Hepatocyte (in vitro differentiated cells): ENCODE results near the gene TAF7. TPM values are rescaled to one million over a fixed set of nuclear protein-coding genes. Genes with fewer than 3 reads are reported as not detected.

Experiments used
- DNase-seq: peaks from one replicate; pipeline ENCODE4 v3.0.0-alpha.2; 2016; ENCODE audit warnings: low spot score
- H2AFZ ChIP-seq: fragments of 200-600 bp; sonication (generic); 2 replicates; pipeline ENCODE4 v1.6.0; 2016; ENCODE audit warnings: antibody characterized with exemption, mild to moderate bottlenecking
- H3K27ac ChIP-seq: fragments of 200-600 bp; sonication (generic); 2 replicates; pipeline ENCODE4 v1.5.1; 2016; ENCODE audit warnings: mild to moderate bottlenecking
- H3K27me3 ChIP-seq: fragments of 200-600 bp; sonication (generic); 2 replicates; pipeline ENCODE4 v1.6.1; 2016
- H3K36me3 ChIP-seq: fragments of 200-600 bp; sonication (generic); replicated peaks from 2 replicates; pipeline ENCODE4 v1.5.1; 2016; ENCODE audit warnings: low read depth; ENCODE audit not compliant: insufficient read depth
- H3K4me1 ChIP-seq: fragments of 200-600 bp; sonication (generic); 2 replicates; pipeline ENCODE4 v1.5.1; 2016; ENCODE audit warnings: mild to moderate bottlenecking, moderate library complexity; ENCODE audit not compliant: insufficient read depth
- H3K4me2 ChIP-seq: fragments of 200-600 bp; sonication (generic); 2 replicates; pipeline ENCODE4 v1.6.0; 2016
- H3K4me3 ChIP-seq: fragments of 200-600 bp; sonication (generic); 2 replicates; pipeline ENCODE4 v1.5.1; 2016; ENCODE audit warnings: mild to moderate bottlenecking
- H3K79me2 ChIP-seq: fragments of 200-600 bp; sonication (generic); 2 replicates; pipeline ENCODE4 v1.6.0; 2017; ENCODE audit warnings: mild to moderate bottlenecking
- H3K9me2 ChIP-seq: fragments of 200-600 bp; sonication (generic); replicated peaks from 2 replicates; pipeline ENCODE4 v1.6.0; 2017; ENCODE audit warnings: mild to moderate bottlenecking; ENCODE audit not compliant: insufficient read depth
- H3K9me3 ChIP-seq: fragments of 200-600 bp; sonication (generic); 2 replicates; pipeline ENCODE4 v1.5.1; 2016; ENCODE audit warnings: low read depth, mild to moderate bottlenecking
- H4K20me1 ChIP-seq: fragments of 200-600 bp; sonication (generic); 2 replicates; pipeline ENCODE4 v1.6.0; 2016; ENCODE audit warnings: mild to moderate bottlenecking; ENCODE audit not compliant: insufficient read depth, poor library complexity, severe bottlenecking
- EZH2 ChIP-seq: fragments of 200-600 bp; sonication (generic); IDR thresholded peaks from 2 replicates; pipeline ENCODE4 v1.6.1; 2016; ENCODE audit warnings: antibody characterized with exemption, mild to moderate bottlenecking, borderline replicate concordance
- EZH2phosphoT487 ChIP-seq: fragments of 200-600 bp; sonication (generic); IDR thresholded peaks from one replicate; pipeline ENCODE4 v1.6.1; 2018; ENCODE audit warnings: antibody characterized with exemption, mild to moderate bottlenecking, low read depth, moderate library complexity; ENCODE audit not compliant: unreplicated experiment, severe bottlenecking
- WGBS: methylation state at CpG from one replicate; pipeline ENCODE4 v1.1.6; 2016; ENCODE audit warnings: low lambda C conversion rate; ENCODE audit errors: missing lambda C conversion rate; 5-methylcytosine and 5-hydroxymethylcytosine counted together
- polyA plus RNA-seq: library from polyadenylated mRNA; unstranded; fragments of >200 nt; fragmentation: Nextera tagmentation; extraction: Ambion mirVana; gene quantifications from 2 replicates; pipeline ENCODE4 v1.2.1, GENCODE V29; 2016
- total RNA-seq: library from RNA; depleted of rRNA; stranded (reverse); fragments of >200 nt; gene quantifications from 2 replicates; pipeline ENCODE4 v1.2.3, GENCODE V29; 2014
- TF ChIP-seq, protein P1 (sequence below): fragments of 200-600 bp; sonication (generic); IDR thresholded peaks from 2 replicates; pipeline ENCODE4 v1.5.1; 2016; ENCODE audit warnings: antibody characterized with exemption, mild to moderate bottlenecking; ENCODE audit not compliant: poor library complexity

Gene TAF7
- total and polyA plus RNA-seq, 2 experiments from 2014 or later, result 85.2 to 103 TPM

DNA sequence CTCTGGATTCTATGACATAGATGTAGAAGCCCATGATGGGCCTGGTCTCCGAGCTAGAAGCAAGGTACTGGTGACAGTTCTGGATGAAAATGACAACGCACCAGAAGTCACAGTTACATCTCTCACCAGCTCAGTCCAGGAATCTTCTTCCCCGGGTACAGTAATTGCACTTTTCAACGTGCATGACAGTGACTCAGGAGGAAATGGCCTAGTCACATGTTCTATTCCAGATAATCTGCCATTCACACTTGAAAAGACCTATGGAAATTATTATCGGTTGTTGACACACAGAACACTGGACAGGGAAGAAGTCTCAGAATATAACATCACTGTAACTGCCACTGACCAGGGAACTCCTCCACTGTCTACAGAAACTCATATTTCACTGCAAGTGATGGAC, 35.5 kb upstream of the TAF7 start:
- Histone ChIP-seq H3K4me3 (no peak overlapping the region), H3K36me3 (no peaks in the 10 kb centered on the region), H4K20me1 (no peaks in the 10 kb centered on the region), H3K9me2 (no peaks in the 10 kb centered on the region), H2AFZ (no peak overlapping the region), H3K27ac (no peak overlapping the region), H3K79me2 (no peaks in the 10 kb centered on the region), H3K9me3 (no peaks in the 10 kb centered on the region), H3K4me1 (no peaks in the 10 kb centered on the region), H3K4me2 (no peak overlapping the region), H3K27me3 (no peaks in the 10 kb centered on the region)
- no peak for DNase-seq
- 83% methylated on average over 5 of the region's 5 CpGs for WGBS
- no peak for TF ChIP-seq EZH2phosphoT487
- TF ChIP-seq, protein P1, sequence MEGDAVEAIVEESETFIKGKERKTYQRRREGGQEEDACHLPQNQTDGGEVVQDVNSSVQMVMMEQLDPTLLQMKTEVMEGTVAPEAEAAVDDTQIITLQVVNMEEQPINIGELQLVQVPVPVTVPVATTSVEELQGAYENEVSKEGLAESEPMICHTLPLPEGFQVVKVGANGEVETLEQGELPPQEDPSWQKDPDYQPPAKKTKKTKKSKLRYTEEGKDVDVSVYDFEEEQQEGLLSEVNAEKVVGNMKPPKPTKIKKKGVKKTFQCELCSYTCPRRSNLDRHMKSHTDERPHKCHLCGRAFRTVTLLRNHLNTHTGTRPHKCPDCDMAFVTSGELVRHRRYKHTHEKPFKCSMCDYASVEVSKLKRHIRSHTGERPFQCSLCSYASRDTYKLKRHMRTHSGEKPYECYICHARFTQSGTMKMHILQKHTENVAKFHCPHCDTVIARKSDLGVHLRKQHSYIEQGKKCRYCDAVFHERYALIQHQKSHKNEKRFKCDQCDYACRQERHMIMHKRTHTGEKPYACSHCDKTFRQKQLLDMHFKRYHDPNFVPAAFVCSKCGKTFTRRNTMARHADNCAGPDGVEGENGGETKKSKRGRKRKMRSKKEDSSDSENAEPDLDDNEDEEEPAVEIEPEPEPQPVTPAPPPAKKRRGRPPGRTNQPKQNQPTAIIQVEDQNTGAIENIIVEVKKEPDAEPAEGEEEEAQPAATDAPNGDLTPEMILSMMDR, result no peak
- no peak for TF ChIP-seq EZH2

- no peaks in the 10 kb centered on the region for H3K27me3 ChIP-seq
- H3K27ac ChIP-seq, result no peak overlapping the region
- no peaks in the 10 kb centered on the region for H3K4me1 ChIP-seq
- H2AFZ ChIP-seq, result no peak overlapping the region
- WGBS, result 94% methylated on average over 24 of the region's 24 CpGs
- TF ChIP-seq, protein P1, result no peak
- TF ChIP-seq EZH2phosphoT487 (no peak), EZH2 (no peak)
- no peak for DNase-seq
- no peaks in the 10 kb centered on the region for H3K79me2 ChIP-seq
- no peaks in the 10 kb centered on the region for H4K20me1 ChIP-seq
- H3K36me3 ChIP-seq, result no peaks in the 10 kb centered on the region
- H3K9me3 ChIP-seq, result no peaks in the 10 kb centered on the region
- H3K4me2 ChIP-seq, result no peak overlapping the region
- no peak overlapping the region for H3K4me3 ChIP-seq
- no peaks in the 10 kb centered on the region for H3K9me2 ChIP-seq
These were observed 35.1 kb upstream of the TAF7 start for GRCh38 chr5:141355641-141356040.

DNA sequence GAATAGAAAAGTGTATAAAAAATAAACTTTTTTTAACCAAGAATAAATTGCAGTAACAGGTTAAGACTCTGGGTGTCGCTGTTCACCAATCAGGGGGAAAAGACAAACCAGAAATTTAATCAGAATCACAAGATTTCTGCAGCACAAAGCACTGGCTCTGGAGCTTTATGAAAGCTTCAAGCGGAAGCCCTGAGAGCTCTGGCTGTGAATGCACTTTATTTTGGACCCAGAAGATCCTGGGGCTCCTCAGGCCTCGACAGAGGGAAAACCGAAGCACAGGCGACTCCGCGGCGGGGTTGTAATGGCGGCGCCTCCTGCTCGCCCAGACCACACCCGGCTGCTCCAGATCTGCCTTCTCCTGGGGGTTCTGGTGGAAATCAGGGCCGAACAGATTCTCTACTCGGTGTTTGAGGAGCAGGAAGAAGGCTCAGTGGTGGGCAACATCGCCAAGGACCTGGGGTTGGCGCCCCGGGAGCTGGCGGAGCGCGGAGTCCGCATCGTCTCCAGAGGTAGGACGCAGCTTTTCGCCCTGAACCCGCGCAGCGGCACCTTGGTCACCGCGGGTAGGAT, 34.4 kb upstream of the TAF7 start, which contains the start of gene PCDHGA4:
Gene PCDHGA4, plus strand, starts transcription at position 122 of the 570 bp plus-strand sequence. Its CDS starts 87 bp downstream, at position 209.
- H3K36me3 ChIP-seq, result no peaks in the 10 kb centered on the region
- H3K9me3 ChIP-seq, result no peaks in the 10 kb centered on the region
- H3K4me1 ChIP-seq, result no peaks in the 10 kb centered on the region
- TF ChIP-seq EZH2phosphoT487 (no peak), EZH2 (no peak)
- TF ChIP-seq, protein P1, result no peak
- no peak within 1 kb of the TSS for H3K4me2 ChIP-seq
- H3K9me2 ChIP-seq, result no peaks in the 10 kb centered on the region
- no peak for DNase-seq
- no peak within 1 kb of the TSS for H3K27ac ChIP-seq
- no peak within 1 kb of the TSS for H3K4me3 ChIP-seq
- no peaks in the 10 kb centered on the region for H3K27me3 ChIP-seq
- H4K20me1 ChIP-seq, result no peaks in the 10 kb centered on the region
- WGBS, result 94% methylated on average over 29 of the region's 29 CpGs
- no peak within 1 kb of the TSS for H2AFZ ChIP-seq
- no peaks in the 10 kb centered on the region for H3K79me2 ChIP-seq

DNA sequence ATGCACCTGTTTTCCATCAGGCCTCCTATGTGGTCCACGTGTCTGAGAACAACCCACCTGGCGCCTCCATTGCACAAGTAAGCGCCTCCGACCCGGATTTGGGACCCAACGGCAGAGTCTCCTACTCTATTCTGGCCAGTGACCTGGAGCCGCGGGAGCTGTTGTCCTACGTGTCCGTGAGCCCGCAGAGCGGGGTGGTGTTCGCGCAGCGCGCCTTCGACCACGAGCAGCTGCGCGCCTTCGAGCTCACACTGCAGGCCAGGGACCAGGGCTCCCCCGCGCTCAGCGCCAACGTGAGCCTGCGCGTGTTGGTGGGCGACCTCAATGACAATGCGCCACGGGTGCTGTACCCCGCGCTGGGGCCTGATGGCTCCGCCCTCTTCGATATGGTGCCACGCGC, 31.0 kb upstream of the TAF7 start:
- no peak overlapping the region for H3K27ac ChIP-seq
- TF ChIP-seq, protein P1, result no peak
- TF ChIP-seq EZH2 (no peak), EZH2phosphoT487 (no peak)
- H3K36me3 ChIP-seq, result no peaks in the 10 kb centered on the region
- no peak for DNase-seq
- H3K4me3 ChIP-seq, result no peak overlapping the region
- no peak overlapping the region for H2AFZ ChIP-seq
- no peak overlapping the region for H3K4me2 ChIP-seq
- H4K20me1 ChIP-seq, result no peaks in the 10 kb centered on the region
- H3K9me3 ChIP-seq, result no peaks in the 10 kb centered on the region
- no peaks in the 10 kb centered on the region for H3K9me2 ChIP-seq
- 95% methylated on average over 30 of the region's 36 CpGs for WGBS
- H3K27me3 ChIP-seq, result no peaks in the 10 kb centered on the region
- H3K79me2 ChIP-seq, result no peaks in the 10 kb centered on the region
- H3K4me1 ChIP-seq, result no peaks in the 10 kb centered on the region
